Measurements from ENCODE around the gene CDK5RAP3. TPM values are rescaled to one million over a fixed set of nuclear protein-coding genes. Genes with fewer than 3 reads are reported as not detected.

CDK5RAP3 gene
- total and polyA plus RNA-seq, 2 experiments from 2014 or later: 124 to 179 TPM

GRCh38 chr17:47953909-47954308, 17.0 kb upstream of the CDK5RAP3 start:
- Histone ChIP-seq H2AFZ (no peak overlapping the region), H4K20me1 (ENCODE audit: insufficient read depth, poor library complexity, severe bottlenecking) (peaks cover 10% of the 10 kb centered on the region), H3K4me1 (ENCODE audit: insufficient read depth) (peaks cover 51% of the 10 kb centered on the region), H3K79me2 (peaks cover 55% of the 10 kb centered on the region), H3K9me2 (replicated peaks; ENCODE audit: insufficient read depth) (no peaks in the 10 kb centered on the region), H3K9me3 (ENCODE audit: low read depth) (no peaks in the 10 kb centered on the region), H3K27me3 (no peaks in the 10 kb centered on the region), H3K27ac (peak overlapping the region; percentile 95), H3K4me2 (peak overlapping the region; percentile 83), H3K4me3 (no peak overlapping the region), H3K36me3 (replicated peaks; ENCODE audit: insufficient read depth, low read depth) (no peaks in the 10 kb centered on the region)
- DNase-seq (ENCODE audit: low spot score): no peak
- TF ChIP-seq EZH2 (IDR thresholded peaks at IDR 0.05; ENCODE audit: borderline replicate concordance) (no peak), EZH2phosphoT487 (IDR thresholded peaks at IDR 0.05; ENCODE audit: low read depth, severe bottlenecking, unreplicated experiment) (no peak), CTCF (IDR thresholded peaks at IDR 0.05; ENCODE audit: poor library complexity) (no peak)

- Histone ChIP-seq H3K27ac (peak overlapping the region; percentile 95), H3K4me3 (peak overlapping the region; percentile 79), H4K20me1 (ENCODE audit: insufficient read depth, poor library complexity, severe bottlenecking) (peaks cover 10% of the 10 kb centered on the region), H3K27me3 (no peaks in the 10 kb centered on the region), H3K9me3 (ENCODE audit: low read depth) (no peaks in the 10 kb centered on the region), H3K79me2 (peaks cover 55% of the 10 kb centered on the region), H3K36me3 (replicated peaks; ENCODE audit: insufficient read depth, low read depth) (no peaks in the 10 kb centered on the region), H2AFZ (no peak overlapping the region), H3K9me2 (replicated peaks; ENCODE audit: insufficient read depth) (no peaks in the 10 kb centered on the region), H3K4me1 (ENCODE audit: insufficient read depth) (peaks cover 53% of the 10 kb centered on the region), H3K4me2 (peak overlapping the region; percentile 83)
- TF ChIP-seq EZH2phosphoT487 (IDR thresholded peaks at IDR 0.05; ENCODE audit: low read depth, severe bottlenecking, unreplicated experiment) (no peak), EZH2 (IDR thresholded peaks at IDR 0.05; ENCODE audit: borderline replicate concordance) (no peak), CTCF (IDR thresholded peaks at IDR 0.05; ENCODE audit: poor library complexity) (no peak)
- peak; percentile 43 for DNase-seq (ENCODE audit: low spot score)
- WGBS (ENCODE audit: low lambda C conversion rate, missing lambda C conversion rate): 64% methylated on average over 7 of the region's 7 CpGs
Measured at GRCh38 chr17:47955497-47956461, 15.1 kb upstream of the CDK5RAP3 start.

GRCh38 chr17:47956791-47957590, 13.9 kb upstream of the CDK5RAP3 start:
- no peaks in the 10 kb centered on the region for H3K9me2 ChIP-seq (replicated peaks; ENCODE audit: insufficient read depth)
- peaks cover 47% of the 10 kb centered on the region for H3K79me2 ChIP-seq
- WGBS (ENCODE audit: low lambda C conversion rate, missing lambda C conversion rate): 39% methylated on average over 4 of the region's 4 CpGs
- TF ChIP-seq EZH2 (IDR thresholded peaks at IDR 0.05; ENCODE audit: borderline replicate concordance) (no peak), CTCF (IDR thresholded peaks at IDR 0.05; ENCODE audit: poor library complexity) (no peak), EZH2phosphoT487 (IDR thresholded peaks at IDR 0.05; ENCODE audit: low read depth, severe bottlenecking, unreplicated experiment) (no peak)
- H2AFZ ChIP-seq: no peak overlapping the region
- no peaks in the 10 kb centered on the region for H3K36me3 ChIP-seq (replicated peaks; ENCODE audit: insufficient read depth, low read depth)
- H3K27ac ChIP-seq: peak overlapping the region; percentile 95
- H3K4me3 ChIP-seq: peak overlapping the region; percentile 79
- no peaks in the 10 kb centered on the region for H3K9me3 ChIP-seq (ENCODE audit: low read depth)
- H3K4me2 ChIP-seq: peak overlapping the region; percentile 83
- H4K20me1 ChIP-seq (ENCODE audit: insufficient read depth, poor library complexity, severe bottlenecking): peaks cover 10% of the 10 kb centered on the region
- peaks cover 55% of the 10 kb centered on the region for H3K4me1 ChIP-seq (ENCODE audit: insufficient read depth)
- no peaks in the 10 kb centered on the region for H3K27me3 ChIP-seq
- peak; percentile 47 for DNase-seq (ENCODE audit: low spot score)

Data from hepatocyte (in vitro differentiated cells).